Right lung (tissue), 5 donors: ENCODE data around the gene RGS18. TPM values are rescaled to one million over a fixed set of nuclear protein-coding genes. Genes with fewer than 3 reads are reported as not detected.
"Not testable (repeated sequence)": the region's sequence is repeated elsewhere in the genome, so short reads cannot be mapped to it uniquely, and the experiment has no call there.

Source experiments
- DNase-seq, 2 donors: peaks; one replicate each; pipeline ENCODE4 v3.0.0-alpha.2; 2013
- polyA plus RNA-seq, 5 donors: library from polyadenylated mRNA; unstranded; fragments of 120-200 nt; gene quantifications; one replicate each; pipeline versions ENCODE4 v1.2.1 to v1.2.3, GENCODE V29; 2013; ENCODE audit warnings: inconsistent platforms in 1 of 5, low replicate concordance in 1 of 5; ENCODE audit not compliant: insufficient read length in 5 of 5, insufficient read depth in 1 of 5

Gene RGS18
- polyA plus RNA-seq, 5 donors: 3.2 to 6.0 (median 4.9) TPM

- no peak for DNase-seq
Measured at GRCh38 chr1:192162376-192162775, 4.1 kb downstream of the RGS18 start.

DNA sequence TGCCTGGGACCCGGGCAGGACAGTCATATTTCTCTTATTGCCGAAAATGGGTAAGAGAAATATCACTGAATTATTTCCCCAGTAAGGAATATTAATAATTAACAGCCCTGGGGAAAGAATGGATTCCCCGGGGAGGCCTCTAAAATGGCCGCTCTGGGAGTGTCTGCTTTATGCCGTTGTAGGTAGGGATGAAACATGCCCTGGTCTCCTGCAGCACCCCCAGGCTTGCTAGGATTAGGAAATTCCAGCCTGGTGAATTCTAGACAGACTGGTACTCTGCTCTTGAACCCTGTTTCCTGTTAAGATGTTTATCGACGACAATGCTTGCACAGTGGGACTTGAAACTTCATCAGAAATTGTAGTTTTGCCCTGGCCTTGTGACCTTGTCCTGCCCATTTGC, 6.7 kb downstream of the RGS18 start:
- not testable (repeated sequence) for DNase-seq

DNA sequence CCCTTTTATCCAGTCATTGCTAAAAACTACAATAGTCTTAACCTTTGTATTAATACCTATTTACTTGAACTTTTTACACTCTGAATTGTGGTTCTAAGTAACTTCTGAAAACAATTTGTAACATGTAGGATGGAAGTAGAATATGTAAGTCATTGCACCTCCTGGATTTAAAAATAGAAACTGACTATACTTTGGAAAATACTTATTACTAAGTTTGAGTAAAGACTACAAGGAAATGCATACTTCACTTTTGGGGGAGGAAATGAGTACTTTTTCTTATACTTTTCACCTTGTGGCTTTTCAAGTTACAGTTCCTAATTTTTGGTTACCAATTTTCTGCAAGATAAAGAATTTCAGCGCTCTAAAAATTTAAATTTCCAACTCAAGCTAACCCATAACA, 8.7 kb downstream of the RGS18 start:
- no peak for DNase-seq

- peak in 1 of 2 donors; percentile 10 for DNase-seq
Measured at GRCh38 chr1:192167911-192168700, 9.8 kb downstream of the RGS18 start.

GRCh38 chr1:192168964-192169363, 10.7 kb downstream of the RGS18 start:
- DNase-seq: no peak

DNA sequence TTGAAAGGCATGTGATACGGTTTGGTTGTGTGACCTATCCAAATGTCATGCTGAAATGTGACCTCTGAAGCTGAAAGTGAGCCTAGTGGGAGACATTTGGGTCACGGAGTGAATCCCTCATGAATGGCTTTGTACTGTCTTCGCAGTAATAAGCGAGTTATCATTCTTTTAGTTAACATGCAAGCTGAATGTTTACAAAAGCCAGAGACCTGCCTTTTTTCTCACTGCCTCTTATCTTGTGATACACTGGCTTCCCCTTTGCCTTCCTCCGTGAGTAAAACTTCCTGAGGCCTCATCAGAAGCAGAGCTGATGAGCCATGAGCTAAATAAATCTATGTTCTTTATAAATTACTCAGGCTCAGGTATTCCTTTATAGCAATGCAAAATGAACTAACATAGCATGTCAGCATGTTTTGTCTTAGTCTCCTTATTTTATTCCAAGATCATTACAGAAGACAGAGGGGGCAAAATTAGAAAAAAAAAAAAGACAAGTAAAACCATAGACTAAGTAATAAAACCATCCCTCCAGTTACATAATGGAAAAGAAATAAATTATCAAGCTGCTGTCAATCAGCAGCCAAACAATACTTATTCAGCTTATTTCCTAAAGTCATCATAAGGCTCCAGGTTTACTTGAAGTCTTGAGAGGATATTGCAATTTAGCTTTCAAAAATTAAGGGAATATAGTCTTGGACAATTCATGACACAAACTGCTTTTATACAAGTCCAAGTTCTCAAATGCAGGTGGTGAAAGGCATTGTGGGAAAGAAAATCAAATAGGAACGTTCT, 12.1 kb downstream of the RGS18 start:
- no peak for DNase-seq

GRCh38 chr1:192171123-192171522, 12.9 kb downstream of the RGS18 start:
- DNase-seq: no peak

DNA sequence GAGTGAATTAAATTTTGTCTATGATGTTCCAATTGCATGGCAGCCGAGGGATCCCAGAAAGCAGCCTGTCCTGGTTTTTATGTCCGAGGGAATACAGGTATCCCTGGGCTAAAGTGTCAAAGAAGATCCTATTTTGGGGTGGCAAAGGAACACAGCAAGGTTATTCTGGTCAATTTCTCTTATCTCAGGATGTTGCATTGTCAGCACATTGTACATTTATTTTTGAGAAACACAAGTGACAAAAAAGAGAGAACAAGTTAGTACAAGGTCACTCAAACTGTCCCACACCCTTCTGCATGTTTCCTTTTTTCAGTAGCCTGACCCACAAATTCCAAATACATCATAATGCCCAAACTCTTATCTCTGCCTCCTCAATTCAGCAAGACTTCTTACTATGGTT, 17.7 kb downstream of the RGS18 start:
- no peak for DNase-seq

DNA sequence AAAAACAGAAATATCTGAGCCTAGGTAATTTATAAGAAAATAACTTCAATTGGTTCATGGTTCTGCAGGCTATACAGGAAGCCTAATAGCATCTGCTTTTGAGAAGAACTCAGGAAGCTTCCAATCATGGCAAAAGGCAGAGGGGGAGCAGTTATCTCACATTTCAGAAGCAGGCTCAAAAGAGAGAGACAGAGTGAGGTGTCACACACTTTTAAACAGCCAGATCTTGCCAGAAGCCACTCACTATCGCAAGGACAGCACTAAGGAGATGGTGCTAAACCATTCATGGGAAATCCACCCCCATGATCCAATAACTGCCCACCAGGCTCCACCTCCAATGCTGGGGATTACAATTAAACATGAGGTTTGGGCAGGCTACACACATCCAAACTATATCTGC, 25.5 kb downstream of the RGS18 start:
- DNase-seq: no peak

DNA sequence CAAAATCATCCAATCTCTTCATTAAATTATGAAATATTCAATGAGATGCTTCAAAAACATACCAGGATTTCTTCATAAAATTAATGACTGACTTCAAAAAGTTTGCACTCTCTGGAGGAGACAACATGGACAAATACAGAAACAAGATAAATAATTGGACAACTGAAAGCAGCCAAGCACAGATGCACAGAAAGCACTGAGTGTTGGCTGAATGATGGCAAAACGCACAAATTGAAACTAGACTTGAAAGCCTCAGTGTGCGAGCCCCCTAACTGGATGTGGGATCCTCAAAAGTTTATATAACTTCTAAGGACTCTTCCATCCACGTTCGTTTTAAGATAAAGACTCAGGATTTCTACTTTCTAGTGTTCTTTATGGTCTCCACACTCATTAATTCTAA, 27.9 kb downstream of the RGS18 start:
- DNase-seq: peak in 1 of 2 donors; percentile 21

DNA sequence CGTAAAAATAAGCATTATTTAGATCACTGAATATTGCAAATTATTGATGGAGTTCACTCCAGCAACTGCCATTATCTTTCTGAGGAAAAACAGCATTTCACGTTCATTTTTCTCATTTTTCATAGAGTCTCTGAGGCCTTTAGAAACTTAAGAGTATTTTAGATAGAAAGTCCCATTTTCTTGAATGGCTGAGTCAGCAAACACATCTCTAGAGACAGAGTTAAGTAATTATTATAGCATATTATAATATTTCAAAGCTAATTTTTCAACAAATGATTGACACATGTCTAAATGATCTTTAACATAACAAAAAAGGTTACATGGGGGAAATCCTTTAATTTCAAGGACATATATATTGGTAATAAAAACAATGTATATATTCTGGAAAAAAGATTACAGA, 31.8 kb downstream of the RGS18 start:
- DNase-seq: no peak

- DNase-seq: no peak
Measured at GRCh38 chr1:192201303-192201702, 43.0 kb downstream of the RGS18 start.

DNA sequence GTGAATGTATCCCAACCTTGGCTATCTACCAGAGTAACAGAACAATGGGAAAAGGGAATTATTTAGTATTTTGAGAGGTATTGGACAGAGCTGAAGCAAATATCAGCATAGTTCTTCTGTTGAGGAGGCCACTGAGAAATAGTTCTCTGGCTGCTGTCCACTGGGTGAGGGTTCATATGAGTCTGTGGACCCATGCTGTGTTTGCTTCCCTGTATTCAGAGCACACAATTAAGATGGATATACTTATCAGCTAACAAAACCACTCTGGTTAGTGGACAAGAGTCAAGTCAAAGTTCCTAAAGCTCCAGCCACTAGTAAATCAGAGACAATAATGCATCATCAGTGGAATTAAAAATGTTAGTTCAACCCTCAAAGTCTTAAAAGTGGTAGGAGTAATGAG, 66.1 kb downstream of the RGS18 start:
- DNase-seq: no peak

- no peak for DNase-seq
Measured at GRCh38 chr1:192224846-192225245, 66.6 kb downstream of the RGS18 start.

- no peak for DNase-seq
Measured at GRCh38 chr1:192225266-192225665, 67.0 kb downstream of the RGS18 start.

DNA sequence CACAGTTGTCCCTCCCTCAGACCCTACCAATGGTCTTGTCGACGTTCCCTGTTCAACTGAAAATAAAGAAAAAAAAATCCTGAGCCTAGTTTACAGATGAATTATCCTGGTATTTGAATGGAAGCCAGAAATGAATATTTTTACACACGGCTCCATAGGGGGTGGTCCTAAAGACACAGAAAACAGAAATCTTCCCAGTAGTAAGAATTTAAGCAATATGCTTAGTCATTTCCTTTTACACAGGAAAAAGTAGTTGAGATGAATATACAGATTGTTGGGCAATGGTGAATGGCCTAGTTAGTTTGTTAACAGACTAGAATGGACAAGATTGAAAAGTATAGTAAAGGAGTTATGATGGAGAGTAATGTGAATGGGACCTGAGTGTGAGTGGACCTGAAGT, 67.4 kb downstream of the RGS18 start:
- DNase-seq: no peak

DNA sequence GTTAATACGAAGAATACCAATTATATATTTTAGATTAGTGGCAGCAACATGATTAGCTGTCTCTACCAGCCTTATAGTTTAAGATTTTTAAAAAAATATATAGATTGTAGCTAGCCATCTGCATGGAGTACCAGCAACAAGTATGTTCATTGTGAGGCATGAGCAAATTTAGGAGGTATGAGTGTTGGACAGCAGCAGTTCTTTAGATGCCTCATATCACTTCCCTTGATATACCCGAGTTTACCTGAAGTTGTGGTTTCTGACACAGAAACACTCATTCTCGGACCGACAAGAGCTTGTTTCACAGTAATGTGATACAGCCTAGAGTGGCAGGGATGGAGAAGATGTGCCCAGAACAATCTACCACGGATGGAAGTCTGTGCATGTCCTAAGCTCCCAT, 69.1 kb downstream of the RGS18 start:
- no peak for DNase-seq

GRCh38 chr1:192227980-192228379, 69.7 kb downstream of the RGS18 start:
- not testable (repeated sequence) for DNase-seq

DNA sequence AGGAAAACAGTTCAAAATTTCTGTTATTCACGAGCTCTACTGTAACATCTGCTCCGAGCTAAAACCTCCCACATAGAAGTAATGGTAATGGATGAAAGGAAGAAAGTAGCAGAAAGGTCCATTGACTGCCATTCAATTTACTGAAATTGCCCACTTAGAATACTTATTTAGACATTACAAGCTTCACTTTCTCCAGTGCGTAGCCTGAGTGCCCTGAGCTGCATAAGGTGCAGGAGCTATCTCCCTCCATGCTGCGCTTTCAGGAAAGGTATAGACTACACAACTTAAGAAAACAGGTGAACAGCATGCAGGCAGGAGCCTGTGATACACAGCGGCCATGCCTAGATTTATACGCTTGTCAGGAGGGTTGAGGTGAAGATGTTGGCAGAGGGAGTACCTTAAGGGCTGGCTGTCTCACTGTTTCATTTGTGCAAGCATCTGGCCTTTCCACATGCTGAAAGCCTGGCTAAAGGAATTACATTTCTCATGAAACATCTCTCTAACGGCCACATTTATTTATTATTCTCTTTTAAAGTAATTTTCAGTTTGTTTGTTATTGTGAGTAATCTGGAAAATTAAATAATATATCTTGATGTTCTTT, 74.7 kb downstream of the RGS18 start:
- no peak for DNase-seq

DNA sequence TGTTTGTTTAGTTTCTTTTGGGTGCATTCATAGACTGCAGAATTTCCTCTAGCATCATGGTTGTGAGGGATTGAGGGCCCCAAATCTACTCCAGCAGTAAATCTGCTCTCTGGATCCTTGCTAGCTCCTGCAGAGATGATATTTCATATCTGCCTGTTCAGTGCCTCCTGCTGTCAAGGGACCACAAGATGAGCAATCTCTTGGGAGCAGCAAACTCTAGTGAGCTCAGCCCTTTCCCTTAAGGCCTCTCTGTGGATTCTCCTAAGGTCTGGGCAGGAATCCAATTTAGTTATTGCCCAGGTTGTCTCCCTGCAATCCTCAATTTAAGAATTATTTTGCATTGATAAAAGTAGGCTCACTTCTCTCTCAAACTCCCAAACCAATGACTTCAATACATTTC, 76.9 kb downstream of the RGS18 start:
- DNase-seq: no peak
